ENCODE measurements around the gene RNF151. TPM values are rescaled to one million over a fixed set of nuclear protein-coding genes. Genes with fewer than 3 reads are reported as not detected.

RNF151 gene
- total and polyA plus RNA-seq, 2 of the 13 experiments (the other 11 are each of a cell fraction or from before 2014, with no cell fraction given): not detected

GRCh38 chr16:1932050-1933028, 34.3 kb upstream of the RNF151 start (continued):
- peak; percentile 45; the same call in 1 of the 2 replicates for TF ChIP-seq CSRNP1 (CRISPR knock-in tag; IDR thresholded peaks at IDR 0.05)

- Histone ChIP-seq H3K4me1 (ENCODE audit: insufficient read depth, low read length) (peaks cover 83% of the 10 kb centered on the region), H2AFZ (ENCODE audit: low read length) (no peak overlapping the region), H3K9me3 (ENCODE audit: low read length) (no peaks in the 10 kb centered on the region), H4K20me1 (ENCODE audit: insufficient read depth, low read length) (no peaks in the 10 kb centered on the region), H3K4me3 (replicated peaks in 1 of 3; ENCODE audit: insufficient read depth in 1 of 3, low read depth in 2 of 3, low read length in 3 of 3) (peak overlapping the region in 2 of 3 experiments; percentile 39 to 58; a peak in 4 of 6 replicates), H3K4me2 (ENCODE audit: low read depth, low read length) (peak overlapping the region; percentile 68), H3K27ac (ENCODE audit: extremely low read length, insufficient read depth, low read length) (peak overlapping the region; percentile 5), H3K36me3 (replicated peaks in 1 of 2; ENCODE audit: control insufficient read depth in 1 of 2, insufficient read depth in 2 of 2, low read length in 2 of 2) (peaks cover 0 to 11% of the 10 kb centered on the region in 2 experiments; a peak in 3 of 5 replicates), H3K27me3 (ENCODE audit: control insufficient read depth in 1 of 2, insufficient read depth in 2 of 2, low read length in 2 of 2) (peaks cover 0 to 1% of the 10 kb centered on the region in 2 experiments; a peak in 2 of 5 replicates), H3K9ac (ENCODE audit: insufficient read depth, low read depth, low read length) (peak overlapping the region; percentile 46; the same call in 1 of the 2 replicates), H3K79me2 (ENCODE audit: insufficient read depth, low read length) (peaks cover under 1% of the 10 kb centered on the region)
- BruUV-seq (replicated peaks): no TSS peak
- DNase-seq (ENCODE audit: low spot score) (no peak), FAIRE-seq (no peak), ATAC-seq (peak; percentile 30)
- WGBS (ENCODE audit: low lambda C conversion rate): 33% methylated on average over 7 of the region's 23 CpGs
- POLR2A ChIA-PET: interaction anchor here (1.3 to 1.8 kb wide), 4 partner anchors 8 to 106 kb away, joined by 4 to 34 read pairs (median 10); partner anchors contain the start of genes FAHD1, HAGH, MSRB1 and RPS2
- CTCF ChIA-PET (ENCODE audit: low intra/inter-chr PET ratio, low total read pairs): no interaction called here
- in situ Hi-C loops (cut with HindIII; ENCODE audit: extremely low pct_ligation_motif_present, low pct_unique_long_range_greater_than_20kb): no loop called here
- intact Hi-C loops (cut with micrococcal nuclease; ENCODE audit: unreplicated experiment): loop anchor here (2.0 kb wide), 1 partner anchor 70 kb away; no protein-coding TSS in a partner anchor
- no peak for TF ChIP-seq ZBTB40 (IDR thresholded peaks at IDR 0.05)
- TF ChIP-seq ZBTB40 (CRISPR knock-in tag; IDR thresholded peaks at IDR 0.05): no peak
- no peak for TF ChIP-seq ZNF556 (CRISPR knock-in tag; IDR thresholded peaks at IDR 0.05; ENCODE audit: borderline replicate concordance)
These were observed 33.5 kb upstream of the RNF151 start for GRCh38 chr16:1933097-1933661.

Data from HepG2 (cell line).